HG02642 (cell line): ENCODE measurements around the gene RHOG.
A peak's percentile ranks its signal among the peaks of the same experiment; 100 is the strongest.
"Not testable (repeated sequence)": the region's sequence is repeated elsewhere in the genome, so short reads cannot be mapped to it uniquely, and the experiment has no call there.

ENCODE experiments used
- ATAC-seq: cut with Tn5 transposase; IDR thresholded peaks from one replicate; pipeline ENCODE4 v1.9.1; 2021; ENCODE audit warnings: mild to moderate bottlenecking; ENCODE audit not compliant: unreplicated experiment, poor library complexity

The RHOG gene

GRCh38 chr11:3814832-3815231 is 25.9 kb downstream of the RHOG start:
- ATAC-seq: not testable (repeated sequence)

DNA sequence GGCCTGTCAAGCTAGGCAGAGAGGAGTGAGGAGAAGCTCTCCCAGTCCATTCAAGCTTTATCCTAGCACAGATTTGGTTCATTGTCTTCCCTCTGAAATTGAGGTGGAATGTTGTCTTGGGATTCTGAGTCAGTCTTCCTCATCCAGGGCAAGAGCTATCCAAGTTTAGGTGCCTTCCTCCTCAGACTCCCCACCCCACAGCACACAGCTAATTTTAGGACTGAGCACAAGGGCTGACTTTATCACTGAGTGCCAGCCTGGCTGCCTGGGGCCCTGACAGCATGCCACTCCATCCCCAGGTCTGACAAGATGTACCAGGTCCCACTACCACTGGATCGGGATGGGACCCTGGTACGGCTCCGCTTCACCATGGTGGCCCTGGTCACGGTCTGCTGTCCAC is 29.8 kb downstream of the RHOG start:
- no peak for ATAC-seq

DNA sequence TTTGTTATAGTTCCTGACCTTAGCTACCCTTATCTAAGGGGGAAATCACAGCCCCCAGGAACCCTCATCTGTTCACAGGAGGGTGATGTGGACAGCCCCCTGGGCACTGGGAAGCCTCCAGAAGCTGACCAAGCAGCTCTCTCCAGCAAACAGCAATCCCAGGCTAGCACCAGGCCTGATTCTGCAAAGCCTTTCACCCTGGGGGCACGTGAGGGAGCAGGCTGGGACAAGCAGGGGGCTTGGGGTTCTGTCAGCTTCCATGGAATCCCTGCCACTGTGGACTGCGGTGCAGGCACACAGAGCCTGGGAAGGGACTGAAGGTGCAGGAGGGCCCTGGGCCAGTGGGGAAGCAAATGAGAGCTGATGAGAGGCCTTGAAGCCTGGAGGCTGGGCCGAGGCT is 30.3 kb downstream of the RHOG start:
- ATAC-seq: no peak

DNA sequence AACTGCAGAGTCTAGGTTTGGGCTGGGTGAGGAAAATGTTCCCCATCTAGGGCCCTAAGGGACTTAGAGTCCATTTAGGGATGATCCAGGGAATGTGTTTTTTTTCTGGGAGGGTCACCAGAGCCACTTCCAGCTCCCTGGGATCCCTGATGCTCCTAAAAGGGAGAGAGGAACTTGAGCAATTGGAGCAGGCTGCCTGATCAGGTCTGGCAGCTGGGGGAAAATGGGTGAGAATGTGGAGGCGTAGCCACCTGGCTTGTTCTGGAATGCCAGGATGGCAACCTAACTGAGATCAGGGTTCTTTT is 31.2 kb downstream of the RHOG start:
- ATAC-seq: no peak

DNA sequence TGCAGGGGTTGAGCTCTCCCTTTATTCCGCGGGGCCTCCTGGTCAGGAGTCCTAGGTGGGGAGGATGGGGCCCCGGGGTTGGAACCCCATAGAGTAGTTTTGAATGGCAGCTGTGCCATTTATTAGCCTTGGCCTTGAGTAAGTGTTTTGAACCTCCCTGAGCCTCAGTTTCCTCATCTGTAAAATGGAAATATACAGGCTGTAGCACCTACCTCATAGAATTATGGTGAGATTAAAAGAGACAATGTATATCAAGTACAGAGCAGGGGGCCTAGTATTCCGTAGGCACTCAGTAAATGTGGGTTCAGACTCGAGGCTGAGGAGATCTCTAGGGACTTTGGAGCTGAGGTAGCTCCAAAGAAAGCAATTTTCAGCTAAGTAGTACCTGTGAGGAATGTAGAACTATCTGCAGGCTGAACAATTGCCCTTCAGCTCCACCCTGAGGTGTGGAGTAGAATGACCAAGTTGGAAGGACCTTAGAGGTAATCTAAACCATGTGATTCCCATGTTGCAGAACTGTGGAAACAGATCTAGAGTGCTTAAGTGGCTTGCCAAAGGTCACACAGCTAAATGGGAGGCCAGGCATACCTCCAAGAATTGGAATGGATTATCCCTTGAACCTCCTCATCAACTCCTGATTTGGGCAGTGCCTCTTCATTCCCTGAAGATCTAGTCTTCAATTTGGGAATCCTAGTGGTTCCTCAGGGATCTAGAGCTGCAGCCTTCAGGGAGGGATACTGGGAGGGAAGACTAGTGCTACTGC is 31.7 kb downstream of the RHOG start:
- peak; percentile 60 for ATAC-seq

DNA sequence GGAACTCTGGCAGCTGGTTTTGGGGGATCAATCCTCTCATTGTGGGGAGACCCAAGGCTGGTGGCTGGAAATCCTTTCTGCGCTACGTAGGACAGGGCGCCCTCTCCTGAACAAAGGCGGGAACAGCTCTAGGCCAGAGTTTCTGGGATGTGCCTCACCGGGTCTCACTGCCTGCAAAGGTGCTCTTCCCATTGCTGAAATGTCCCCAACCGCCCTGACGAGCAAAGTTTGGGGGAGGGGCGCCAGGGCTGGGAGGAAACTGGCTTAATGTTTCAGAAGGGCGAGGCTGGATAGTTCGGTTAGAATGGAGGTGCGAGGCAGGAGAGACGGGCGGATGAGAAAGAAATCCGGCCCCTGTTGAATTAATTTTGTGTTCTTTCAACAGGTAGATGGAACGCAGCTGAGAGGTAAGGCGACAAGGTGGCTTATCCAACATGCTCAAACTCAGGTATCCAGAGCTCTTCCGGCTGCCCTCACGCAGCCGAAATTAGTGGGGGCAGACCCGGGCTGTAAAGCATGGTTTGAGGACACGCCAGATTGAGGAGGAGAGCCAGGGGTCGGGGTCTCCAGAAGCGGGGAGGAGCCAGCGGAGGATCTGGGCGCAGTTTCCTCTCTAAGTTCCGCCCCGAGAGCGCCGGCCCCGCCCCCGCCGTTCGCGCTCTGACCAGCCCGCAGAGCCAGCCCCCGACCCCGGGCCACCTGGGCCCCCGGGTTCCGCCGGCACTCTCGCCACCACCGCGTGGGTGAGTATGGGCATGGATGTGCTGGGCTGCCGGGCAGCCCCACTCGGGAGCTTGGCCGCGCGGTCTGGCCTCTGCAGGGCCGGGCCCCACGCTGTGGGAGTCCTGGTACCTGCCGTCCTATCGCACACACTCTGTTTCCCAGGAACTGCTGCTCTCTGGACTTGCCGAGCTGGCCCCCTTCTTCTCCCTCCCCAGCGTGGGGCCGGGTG is 32.6 kb downstream of the RHOG start, which contains the start of gene PGAP2:
Gene PGAP2 (plus strand): TSS at position 652 of the 952 bp plus-strand sequence. CDS start 2,700 bp downstream, outside the sequence.
- ATAC-seq: peak; percentile 75

DNA sequence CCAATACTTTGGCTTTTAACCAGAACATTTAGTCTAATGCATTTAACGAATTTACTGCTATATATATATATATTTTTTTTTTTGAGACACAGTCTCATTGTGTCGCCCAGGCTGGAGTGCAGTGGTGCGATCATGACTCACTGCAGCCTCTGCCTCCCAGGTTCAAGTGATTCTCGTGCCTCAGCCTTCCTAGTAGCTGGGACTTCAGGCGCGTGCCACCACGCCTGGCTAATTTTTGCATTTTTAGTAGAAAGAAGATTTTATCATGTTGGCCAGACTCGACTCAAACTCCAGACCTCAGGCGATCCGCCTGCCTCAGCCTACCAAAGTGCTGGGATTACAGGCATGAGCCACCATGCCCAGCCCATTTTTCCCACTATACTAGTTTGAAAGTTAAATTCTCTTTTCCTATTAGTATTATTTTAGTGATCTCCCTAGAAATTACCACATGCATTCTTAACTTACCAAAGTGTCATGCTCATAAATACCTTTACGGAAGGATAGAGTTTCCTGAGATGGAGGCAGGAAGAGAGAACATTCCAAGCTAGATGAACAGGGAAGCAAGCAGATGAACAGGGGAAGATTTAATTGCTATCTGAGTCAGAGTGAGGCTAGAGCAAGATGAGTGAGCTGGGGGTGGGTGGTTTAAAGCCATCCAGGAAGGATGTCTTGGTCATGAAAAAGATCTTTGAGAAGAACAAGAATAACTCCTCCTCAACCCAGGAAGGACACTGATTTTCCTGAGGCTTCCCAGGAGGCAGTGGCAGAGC is 36.8 kb downstream of the RHOG start:
- no peak for ATAC-seq

GRCh38 chr11:3802011-3802790 is 38.6 kb downstream of the RHOG start:
- no peak for ATAC-seq

GRCh38 chr11:3799873-3800272 is 40.9 kb downstream of the RHOG start:
- no peak for ATAC-seq

DNA sequence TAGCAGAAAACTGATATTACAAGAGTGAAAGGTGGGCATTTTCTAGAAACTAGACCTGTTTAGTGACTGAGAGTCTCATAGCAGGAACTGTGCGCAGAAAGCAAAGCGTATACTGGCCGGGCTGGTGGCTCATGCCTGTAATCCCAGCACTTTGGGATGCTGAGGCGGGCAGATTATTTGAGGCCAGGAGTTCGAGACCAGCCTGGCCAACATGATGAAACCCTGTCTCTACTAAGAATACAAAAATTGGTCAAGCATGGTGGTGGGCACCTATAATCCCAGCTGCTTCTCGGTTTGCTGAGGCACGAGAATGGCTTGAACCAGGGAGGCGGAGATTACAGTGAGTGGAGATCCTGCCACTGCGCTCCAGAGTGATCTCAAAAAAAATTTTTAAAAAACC is 41.6 kb downstream of the RHOG start:
- ATAC-seq: no peak

GRCh38 chr11:3797329-3798090 is 43.2 kb downstream of the RHOG start, which contains the start of gene NUP98:
TSS of gene NUP98 (minus strand) at chr11:3797554. CDS start at chr11:3782117, 15,437 bp downstream.
- peak; percentile 94 for ATAC-seq

GRCh38 chr11:3796801-3797328 is 43.9 kb downstream of the RHOG start:
- ATAC-seq: peak; percentile 30

DNA sequence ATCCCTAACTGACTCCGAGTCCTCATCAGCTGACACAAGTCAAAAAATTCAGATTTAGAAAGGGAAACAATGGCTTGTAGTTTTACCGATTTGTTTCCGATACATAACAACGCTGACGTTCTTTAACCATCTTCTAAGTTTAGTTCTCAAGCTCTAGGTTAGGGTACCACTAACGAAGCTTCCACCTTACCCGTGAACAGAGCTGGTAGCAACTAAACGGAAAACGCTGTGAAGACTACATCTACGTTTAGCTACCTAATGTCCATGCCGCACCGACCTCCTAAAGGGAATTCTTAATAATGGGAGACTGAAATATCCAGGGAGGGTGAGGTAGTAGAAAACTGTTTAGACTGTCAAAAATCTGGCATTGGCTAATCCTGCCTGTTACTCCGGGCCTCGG is 44.4 kb downstream of the RHOG start:
- no peak for ATAC-seq

- ATAC-seq: no peak
Observed at GRCh38 chr11:3796002-3796311, 44.8 kb downstream of the RHOG start.

DNA sequence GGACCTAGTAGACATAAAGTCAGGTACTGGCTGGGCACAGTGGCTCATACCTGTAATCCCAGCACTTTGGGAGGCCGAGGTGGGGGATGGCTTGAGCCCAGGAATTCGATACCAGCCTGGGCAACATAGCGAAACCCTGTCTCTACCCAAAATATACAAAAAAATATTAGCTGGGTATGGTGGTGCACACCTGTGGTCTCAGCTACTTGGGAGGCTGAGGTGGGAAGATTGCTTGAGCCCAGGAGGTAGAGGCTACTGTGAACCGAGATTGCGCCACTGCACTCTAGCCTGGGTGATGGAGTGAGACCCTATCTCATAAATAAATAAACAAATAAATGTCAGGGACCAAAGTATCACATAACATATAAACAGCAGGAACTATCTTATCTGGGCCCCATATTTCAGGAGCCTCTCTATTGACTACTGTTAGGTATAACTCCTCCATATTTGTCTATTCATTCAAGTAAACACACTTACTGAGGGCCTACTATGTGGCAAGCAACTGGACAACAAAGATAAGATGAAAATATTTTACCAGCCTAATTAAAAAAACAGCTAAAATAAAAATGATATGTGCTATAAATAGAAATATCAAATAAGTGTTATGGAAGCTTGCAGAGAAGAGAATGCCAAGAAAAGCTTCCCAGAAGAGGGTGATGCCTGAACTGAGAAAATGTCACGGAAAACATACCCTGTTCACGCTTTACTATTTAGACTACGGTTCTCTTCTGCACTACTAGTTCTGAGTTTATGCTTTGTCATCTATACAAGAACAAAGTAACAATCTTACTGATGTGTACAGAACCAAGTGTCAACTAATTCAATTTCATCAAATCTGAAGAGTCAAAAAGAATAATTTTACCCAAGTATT is 45.4 kb downstream of the RHOG start:
- ATAC-seq: no peak

- not testable (repeated sequence) for ATAC-seq
Observed at GRCh38 chr11:3794387-3794786, 46.4 kb downstream of the RHOG start.

DNA sequence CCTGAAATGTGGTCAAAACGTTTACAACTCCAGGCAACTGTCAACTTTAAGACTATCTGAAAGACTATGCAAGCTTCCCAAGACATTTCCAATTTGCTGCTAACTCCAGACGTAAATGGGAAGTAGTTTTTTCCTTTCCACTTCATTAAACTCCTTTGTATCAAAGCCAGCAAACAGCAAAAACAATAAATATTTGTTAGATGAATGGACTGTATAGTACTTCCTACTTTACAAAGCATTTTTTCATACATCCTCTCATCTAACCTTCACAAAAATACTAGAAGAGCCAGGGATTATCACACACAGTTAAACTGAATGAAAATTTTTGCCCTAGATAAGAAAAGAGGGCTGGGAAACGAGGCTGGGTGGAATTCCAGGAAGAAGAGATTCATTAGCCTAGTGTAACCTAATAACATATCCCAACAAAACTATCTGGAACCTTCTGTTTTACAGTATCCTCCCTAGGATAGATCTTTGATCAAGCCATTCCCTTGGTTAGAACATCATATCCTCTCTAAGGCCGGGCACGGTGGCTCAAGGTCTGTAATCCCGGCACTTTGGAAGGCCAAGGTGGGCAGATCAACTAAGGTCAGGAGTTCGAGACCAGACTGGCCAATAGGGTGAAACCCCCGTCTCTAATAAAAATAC is 53.9 kb downstream of the RHOG start:
- no peak for ATAC-seq

GRCh38 chr11:3783611-3784010 is 57.1 kb downstream of the RHOG start:
- no peak for ATAC-seq
